Vagina (tissue), 2 donors: ENCODE data around the gene ARHGEF2.

Experiments used
- POLR2A ChIP-seq, 2 donors: fragments of 450-650 bp; IDR thresholded peaks; one replicate each; pipeline ENCODE4 v1.6.1; 2017; ENCODE audit warnings: antibody characterized with exemption in 2 of 2, mild to moderate bottlenecking in 2 of 2, moderate library complexity in 2 of 2
- POLR2AphosphoS5 ChIP-seq, 2 donors: sonication (generic); formaldehyde crosslinking; IDR thresholded peaks; one replicate each; pipeline ENCODE4 v1.9.0; 2017; ENCODE audit warnings: antibody characterized with exemption in 2 of 2, mild to moderate bottlenecking in 2 of 2, low read depth in 1 of 2; ENCODE audit not compliant: insufficient read depth in 1 of 2

GRCh38 chr1:155971910-155972809 is 6.2 kb downstream of the ARHGEF2 start:
- TF ChIP-seq POLR2AphosphoS5 (IDR thresholded peaks at IDR 0.05; ENCODE audit: insufficient read depth in 1 of 2, low read depth in 1 of 2) (no peak), POLR2A (IDR thresholded peaks at IDR 0.05) (no peak)
